Measurements from ENCODE around the gene ARL13B. TPM values are rescaled to one million over a fixed set of nuclear protein-coding genes. Genes with fewer than 3 reads are reported as not detected.

The ARL13B gene
- polyA plus RNA-seq, 1 experiment, result 6.3 TPM

DNA sequence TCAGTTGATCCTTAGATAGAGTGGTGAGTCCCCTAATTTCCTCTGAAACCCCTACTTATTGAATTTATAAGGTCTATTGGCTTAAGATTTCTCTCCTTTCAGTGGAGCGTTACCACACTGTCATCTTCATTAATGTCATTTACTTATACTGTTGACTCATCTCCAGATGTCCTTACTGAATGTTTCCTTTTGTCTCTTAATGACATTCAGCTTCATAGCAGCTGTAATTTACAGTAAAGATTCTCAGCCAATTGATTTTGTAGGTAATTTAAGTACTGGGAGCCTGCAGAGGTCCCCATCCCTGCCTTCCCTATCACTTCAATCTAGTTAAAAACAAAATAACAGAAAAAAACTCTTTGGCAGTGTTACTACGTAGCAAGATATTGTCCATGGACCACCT, 29.7 kb downstream of the ARL13B start:
- TF ChIP-seq, protein P1, sequence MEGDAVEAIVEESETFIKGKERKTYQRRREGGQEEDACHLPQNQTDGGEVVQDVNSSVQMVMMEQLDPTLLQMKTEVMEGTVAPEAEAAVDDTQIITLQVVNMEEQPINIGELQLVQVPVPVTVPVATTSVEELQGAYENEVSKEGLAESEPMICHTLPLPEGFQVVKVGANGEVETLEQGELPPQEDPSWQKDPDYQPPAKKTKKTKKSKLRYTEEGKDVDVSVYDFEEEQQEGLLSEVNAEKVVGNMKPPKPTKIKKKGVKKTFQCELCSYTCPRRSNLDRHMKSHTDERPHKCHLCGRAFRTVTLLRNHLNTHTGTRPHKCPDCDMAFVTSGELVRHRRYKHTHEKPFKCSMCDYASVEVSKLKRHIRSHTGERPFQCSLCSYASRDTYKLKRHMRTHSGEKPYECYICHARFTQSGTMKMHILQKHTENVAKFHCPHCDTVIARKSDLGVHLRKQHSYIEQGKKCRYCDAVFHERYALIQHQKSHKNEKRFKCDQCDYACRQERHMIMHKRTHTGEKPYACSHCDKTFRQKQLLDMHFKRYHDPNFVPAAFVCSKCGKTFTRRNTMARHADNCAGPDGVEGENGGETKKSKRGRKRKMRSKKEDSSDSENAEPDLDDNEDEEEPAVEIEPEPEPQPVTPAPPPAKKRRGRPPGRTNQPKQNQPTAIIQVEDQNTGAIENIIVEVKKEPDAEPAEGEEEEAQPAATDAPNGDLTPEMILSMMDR (IDR thresholded peaks at IDR 0.05; ENCODE audit: low read depth, low read length), result no peak
- Histone ChIP-seq H3K4me3 (ENCODE audit: low read depth, low read length) (no peak overlapping the region), H3K27me3 (ENCODE audit: control insufficient read depth, insufficient read depth, low read length) (no peaks in the 10 kb centered on the region), H3K9me3 (ENCODE audit: control insufficient read depth, insufficient read depth, low read length) (no peaks in the 10 kb centered on the region), H3K27ac (ENCODE audit: low read depth, low read length) (no peak overlapping the region)
- ChIA-PET CTCF (interaction anchor here (1.0 kb wide), 1 partner anchor 59 kb away, joined by 8 read pairs; no protein-coding TSS in a partner anchor), POLR2A (no interaction called here)
- DNase-seq (ENCODE audit: low read depth, low spot score), result no peak

- ChIA-PET POLR2A (no interaction called here), CTCF (interaction anchor here (1.0 to 1.3 kb wide), 2 partner anchors 8 to 58 kb away, joined by 3 to 4 read pairs; no protein-coding TSS in a partner anchor)
- no peaks in the 10 kb centered on the region for H3K27me3 ChIP-seq (ENCODE audit: control insufficient read depth, insufficient read depth, low read length)
- H3K9me3 ChIP-seq (ENCODE audit: control insufficient read depth, insufficient read depth, low read length), result no peaks in the 10 kb centered on the region
- TF ChIP-seq, protein P1 (IDR thresholded peaks at IDR 0.05; ENCODE audit: low read depth, low read length), result no peak
- no peak overlapping the region for H3K27ac ChIP-seq (ENCODE audit: low read depth, low read length)
- DNase-seq (ENCODE audit: low read depth, low spot score), result no peak
- H3K4me3 ChIP-seq (ENCODE audit: low read depth, low read length), result no peak overlapping the region
Measured at GRCh38 chr3:94011233-94011711, 31.3 kb downstream of the ARL13B start.

- TF ChIP-seq, protein P1 (IDR thresholded peaks at IDR 0.05; ENCODE audit: low read depth, low read length), result no peak
- CTCF ChIA-PET, result interaction anchor here (1.3 kb wide), 1 partner anchor 8 kb away, joined by 4 read pairs; no protein-coding TSS in a partner anchor
- POLR2A ChIA-PET, result no interaction called here
- Histone ChIP-seq H3K9me3 (ENCODE audit: control insufficient read depth, insufficient read depth, low read length) (no peaks in the 10 kb centered on the region), H3K27me3 (ENCODE audit: control insufficient read depth, insufficient read depth, low read length) (no peaks in the 10 kb centered on the region), H3K27ac (ENCODE audit: low read depth, low read length) (no peak overlapping the region), H3K4me3 (ENCODE audit: low read depth, low read length) (no peak overlapping the region)
- no peak for DNase-seq (ENCODE audit: low read depth, low spot score)
Measured at GRCh38 chr3:94012185-94012584, 32.2 kb downstream of the ARL13B start.

GRCh38 chr3:94015025-94015424, 35.1 kb downstream of the ARL13B start:
- no peak for DNase-seq (ENCODE audit: low read depth, low spot score)
- Histone ChIP-seq H3K27me3 (ENCODE audit: control insufficient read depth, insufficient read depth, low read length) (no peaks in the 10 kb centered on the region), H3K27ac (ENCODE audit: low read depth, low read length) (no peak overlapping the region), H3K4me3 (ENCODE audit: low read depth, low read length) (no peak overlapping the region), H3K9me3 (ENCODE audit: control insufficient read depth, insufficient read depth, low read length) (no peaks in the 10 kb centered on the region)
- TF ChIP-seq, protein P1 (IDR thresholded peaks at IDR 0.05; ENCODE audit: low read depth, low read length), result no peak
- ChIA-PET POLR2A (no interaction called here), CTCF (interaction anchor here (2.4 kb wide), 1 partner anchor 10 kb away, joined by 10 read pairs; no protein-coding TSS in a partner anchor)

DNA sequence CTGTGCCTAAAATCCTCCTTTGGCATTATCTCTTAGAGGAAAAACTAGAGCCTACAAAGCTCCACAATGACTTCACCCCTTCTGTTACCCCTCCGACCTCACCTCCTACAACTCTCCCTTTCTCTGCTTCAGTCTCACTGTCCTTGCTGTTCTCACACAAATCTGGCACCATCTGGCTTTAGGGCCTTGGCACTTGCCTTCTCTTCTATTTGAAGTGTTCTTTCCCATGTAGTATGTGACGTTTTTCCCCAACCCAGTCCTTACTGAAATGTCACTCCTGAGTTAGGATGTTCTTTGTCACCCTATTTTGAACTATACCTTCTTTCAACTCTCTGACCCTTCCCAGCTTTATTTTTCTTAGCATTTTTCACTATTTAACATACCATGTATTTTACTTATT, 39.7 kb downstream of the ARL13B start:
- H3K9me3 ChIP-seq (ENCODE audit: control insufficient read depth, insufficient read depth, low read length), result no peaks in the 10 kb centered on the region
- ChIA-PET CTCF (interaction anchor here (1.3 to 3.0 kb wide), 3 partner anchors 8 to 50 kb away, joined by 4 to 10 read pairs (median 9); no protein-coding TSS in a partner anchor), POLR2A (no interaction called here)
- TF ChIP-seq, protein P1 (IDR thresholded peaks at IDR 0.05; ENCODE audit: low read depth, low read length), result no peak
- no peak overlapping the region for H3K4me3 ChIP-seq (ENCODE audit: low read depth, low read length)
- no peaks in the 10 kb centered on the region for H3K27me3 ChIP-seq (ENCODE audit: control insufficient read depth, insufficient read depth, low read length)
- H3K27ac ChIP-seq (ENCODE audit: low read depth, low read length), result no peak overlapping the region
- DNase-seq (ENCODE audit: low read depth, low spot score), result no peak

Data from AG04450 (cell line).